GM12801 (cell line): ENCODE results near the gene PRDX5.

Experiments used
- CTCF ChIP-seq: IDR thresholded peaks from one replicate; pipeline ENCODE4 v1.5.1; 2011; ENCODE audit warnings: control low read depth; ENCODE audit not compliant: insufficient read length; ENCODE audit errors: extremely low read depth

Gene PRDX5

GRCh38 chr11:64305075-64305690 is 12.7 kb upstream of the PRDX5 start, which contains the start of gene ESRRA:
TSS of gene ESRRA (plus strand) at chr11:64305524. CDS start at chr11:64307180, 1,656 bp downstream.
- no peak for TF ChIP-seq CTCF

- TF ChIP-seq CTCF, result no peak
Measured at GRCh38 chr11:64305691-64306562, 12.0 kb upstream of the PRDX5 start.

GRCh38 chr11:64306563-64306875 is 11.4 kb upstream of the PRDX5 start:
- no peak for TF ChIP-seq CTCF

- TF ChIP-seq CTCF, result no peak
Measured at GRCh38 chr11:64306876-64307622, 10.9 kb upstream of the PRDX5 start.

- no peak for TF ChIP-seq CTCF
Measured at GRCh38 chr11:64312947-64313346, 5.0 kb upstream of the PRDX5 start.

- no peak for TF ChIP-seq CTCF
Measured at GRCh38 chr11:64313491-64314145, 4.3 kb upstream of the PRDX5 start.
